A549 treated with ZK216348 at 1 μM for 4 hours (cell line): ENCODE results near the gene CCDC141. TPM values are rescaled to one million over a fixed set of nuclear protein-coding genes. Genes with fewer than 3 reads are reported as not detected.

Experiments used
- total RNA-seq: library from RNA; stranded (reverse); fragments of 200-300 nt; extraction: Qiagen RNA extraction; gene quantifications from 5 replicates; pipeline ENCODE4 v1.2.3, GENCODE V29; 2022; ENCODE audit warnings: low read depth

The CCDC141 gene, protein sequence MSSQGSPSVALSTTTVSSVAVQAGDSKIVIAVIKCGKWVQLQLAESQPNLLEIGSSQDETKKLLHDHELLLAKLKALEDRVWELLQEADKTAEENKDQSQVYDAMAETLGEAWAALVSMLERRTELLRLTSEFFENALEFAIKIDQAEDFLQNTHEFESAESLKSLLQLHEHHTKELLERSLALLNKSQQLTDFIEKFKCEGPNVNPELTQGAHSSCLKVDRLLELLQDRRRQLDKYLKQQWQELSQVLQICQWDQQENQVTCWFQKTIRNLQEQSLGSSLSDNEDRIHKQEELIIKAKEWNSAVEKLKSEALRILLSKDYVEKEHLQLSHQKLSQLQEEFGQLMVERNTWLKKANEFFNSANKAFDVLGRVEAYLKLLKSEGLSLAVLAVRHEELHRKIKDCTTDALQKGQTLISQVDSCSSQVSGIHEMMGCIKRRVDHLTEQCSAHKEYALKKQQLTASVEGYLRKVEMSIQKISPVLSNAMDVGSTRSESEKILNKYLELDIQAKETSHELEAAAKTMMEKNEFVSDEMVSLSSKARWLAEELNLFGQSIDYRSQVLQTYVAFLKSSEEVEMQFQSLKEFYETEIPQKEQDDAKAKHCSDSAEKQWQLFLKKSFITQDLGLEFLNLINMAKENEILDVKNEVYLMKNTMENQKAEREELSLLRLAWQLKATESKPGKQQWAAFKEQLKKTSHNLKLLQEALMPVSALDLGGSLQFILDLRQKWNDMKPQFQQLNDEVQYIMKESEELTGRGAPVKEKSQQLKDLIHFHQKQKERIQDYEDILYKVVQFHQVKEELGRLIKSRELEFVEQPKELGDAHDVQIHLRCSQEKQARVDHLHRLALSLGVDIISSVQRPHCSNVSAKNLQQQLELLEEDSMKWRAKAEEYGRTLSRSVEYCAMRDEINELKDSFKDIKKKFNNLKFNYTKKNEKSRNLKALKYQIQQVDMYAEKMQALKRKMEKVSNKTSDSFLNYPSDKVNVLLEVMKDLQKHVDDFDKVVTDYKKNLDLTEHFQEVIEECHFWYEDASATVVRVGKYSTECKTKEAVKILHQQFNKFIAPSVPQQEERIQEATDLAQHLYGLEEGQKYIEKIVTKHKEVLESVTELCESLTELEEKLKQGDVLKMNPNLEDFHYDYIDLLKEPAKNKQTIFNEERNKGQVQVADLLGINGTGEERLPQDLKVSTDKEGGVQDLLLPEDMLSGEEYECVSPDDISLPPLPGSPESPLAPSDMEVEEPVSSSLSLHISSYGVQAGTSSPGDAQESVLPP (N-terminal part only)
- total RNA-seq = 0.13 TPM in 1 of 5 replicates, not detected in the others

DNA sequence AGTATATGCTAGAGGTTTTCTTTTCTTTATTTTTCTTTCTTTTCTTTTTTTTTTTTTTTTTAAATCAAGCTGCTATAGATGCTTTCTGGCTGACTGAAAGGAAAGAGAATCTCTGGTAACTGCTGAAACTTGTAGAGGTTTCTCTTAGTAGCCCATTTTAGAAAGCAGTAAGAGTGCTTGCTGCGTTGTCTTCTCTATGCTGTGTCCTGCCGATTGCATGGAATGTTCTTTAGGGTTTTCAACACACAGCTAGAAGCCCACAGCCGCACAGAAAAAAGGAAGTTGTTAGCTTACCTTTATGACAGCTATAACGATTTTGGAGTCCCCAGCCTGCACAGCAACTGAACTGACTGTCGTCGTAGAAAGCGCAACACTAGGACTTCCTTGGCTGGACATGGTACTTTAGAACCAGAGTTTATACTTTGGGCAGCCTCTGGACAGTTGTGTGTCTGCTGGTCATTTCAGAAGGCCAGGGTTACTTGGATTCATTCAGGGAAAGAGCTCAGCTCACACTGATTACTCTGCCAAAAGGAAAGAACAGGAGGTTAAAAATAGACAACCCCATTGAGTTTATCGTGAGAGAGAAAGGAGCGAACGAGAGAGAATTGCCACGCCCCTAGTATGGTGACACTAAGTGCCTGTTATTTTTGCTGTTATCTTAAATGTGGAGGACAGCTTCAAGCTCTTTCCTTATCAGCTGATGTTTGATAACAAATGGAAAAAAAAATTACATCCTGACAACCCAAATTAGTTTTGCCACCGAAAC, at the start of gene CCDC141:
Gene CCDC141 (minus strand): TSS at position 592 of the 766 bp plus-strand sequence. CDS start 196 bp downstream, at position 396.

DNA sequence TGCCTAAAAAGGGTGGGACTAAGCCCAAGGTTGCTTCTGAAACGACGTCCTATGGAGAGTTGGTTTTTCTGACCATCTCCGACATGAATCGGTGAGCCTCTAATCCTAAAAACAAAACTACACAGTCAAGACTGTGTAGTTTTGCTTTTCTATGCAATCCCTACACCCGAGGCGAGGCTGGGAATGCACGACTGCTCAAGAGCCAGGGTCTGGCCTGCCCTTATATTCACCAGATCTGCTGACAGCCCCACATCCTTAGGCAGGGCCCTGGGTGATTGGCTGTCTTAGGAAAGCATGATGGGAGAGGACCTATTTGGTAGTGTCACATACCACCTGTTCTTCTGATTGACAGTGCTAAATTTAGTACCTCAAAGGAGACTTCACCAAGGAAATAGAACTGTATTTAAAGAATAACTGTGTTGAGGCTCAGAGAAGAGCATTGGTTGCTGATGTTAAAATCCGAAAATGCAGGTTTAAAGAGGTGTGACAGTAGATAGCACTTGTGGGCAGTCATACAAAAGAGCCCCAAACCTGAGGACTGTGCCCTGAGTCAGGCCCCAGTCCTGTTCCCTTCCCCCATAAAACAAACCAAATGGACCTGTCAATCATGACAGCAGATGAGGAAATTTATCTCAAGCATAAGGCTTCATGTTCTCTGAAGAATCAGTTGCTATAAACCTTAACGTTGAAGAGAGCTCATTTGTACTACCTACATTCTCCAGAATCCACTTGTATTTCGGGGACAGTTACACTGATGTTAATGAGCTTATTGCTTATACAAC, 242.5 kb downstream of the CCDC141 start, which contains the start of gene TTN:
Gene TTN (minus strand): TSS at position 197 of the 782 bp plus-strand sequence. CDS start 2,781 bp downstream, outside the sequence.

Other genes starting within 250 kb of the CCDC141 start
- gene TTN, start 242.7 kb downstream of the CCDC141 start, total RNA-seq = under 0.01 to 0.01 TPM (median under 0.01 TPM) in 5 replicates
- 17.8 to 25.8 TPM (median 24.5 TPM) in 5 replicates for gene SESTD1, start 214.7 kb upstream of the CCDC141 start, total RNA-seq